Measurements from ENCODE around the gene RGS2.

DNA sequence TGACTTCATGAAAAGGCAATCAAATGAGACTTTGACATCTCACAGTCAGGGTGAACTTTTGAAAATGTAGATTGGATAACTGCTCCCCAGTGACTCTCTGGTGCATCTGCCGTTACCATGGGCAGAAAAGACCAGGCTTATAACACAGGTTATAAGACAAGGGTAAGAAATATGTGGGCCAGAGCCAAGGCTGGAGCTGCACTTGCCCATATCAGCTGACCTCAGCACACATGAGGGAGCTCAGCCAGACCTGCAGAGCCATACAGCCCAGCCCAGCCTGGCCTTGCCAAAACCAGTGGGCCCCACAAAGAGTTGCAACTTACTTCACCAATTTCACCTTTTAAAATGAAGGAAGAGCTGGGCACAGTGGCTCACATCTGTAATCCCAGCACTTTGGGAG is 11.7 kb upstream of the RGS2 start:
- no peak for TF ChIP-seq POLR2AphosphoS5 (IDR thresholded peaks at IDR 0.05)
- TF ChIP-seq, protein P1, sequence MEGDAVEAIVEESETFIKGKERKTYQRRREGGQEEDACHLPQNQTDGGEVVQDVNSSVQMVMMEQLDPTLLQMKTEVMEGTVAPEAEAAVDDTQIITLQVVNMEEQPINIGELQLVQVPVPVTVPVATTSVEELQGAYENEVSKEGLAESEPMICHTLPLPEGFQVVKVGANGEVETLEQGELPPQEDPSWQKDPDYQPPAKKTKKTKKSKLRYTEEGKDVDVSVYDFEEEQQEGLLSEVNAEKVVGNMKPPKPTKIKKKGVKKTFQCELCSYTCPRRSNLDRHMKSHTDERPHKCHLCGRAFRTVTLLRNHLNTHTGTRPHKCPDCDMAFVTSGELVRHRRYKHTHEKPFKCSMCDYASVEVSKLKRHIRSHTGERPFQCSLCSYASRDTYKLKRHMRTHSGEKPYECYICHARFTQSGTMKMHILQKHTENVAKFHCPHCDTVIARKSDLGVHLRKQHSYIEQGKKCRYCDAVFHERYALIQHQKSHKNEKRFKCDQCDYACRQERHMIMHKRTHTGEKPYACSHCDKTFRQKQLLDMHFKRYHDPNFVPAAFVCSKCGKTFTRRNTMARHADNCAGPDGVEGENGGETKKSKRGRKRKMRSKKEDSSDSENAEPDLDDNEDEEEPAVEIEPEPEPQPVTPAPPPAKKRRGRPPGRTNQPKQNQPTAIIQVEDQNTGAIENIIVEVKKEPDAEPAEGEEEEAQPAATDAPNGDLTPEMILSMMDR (IDR thresholded peaks at IDR 0.05): no peak
